ENCODE results near the gene OVAAL.
"Not testable (repeated sequence)": the region's sequence is repeated elsewhere in the genome, so short reads cannot be mapped to it uniquely, and the experiment has no call there.

The OVAAL gene

GRCh38 chr1:180540697-180541594 lies 17.8 kb upstream of the OVAAL start:
- DNase-seq (ENCODE audit: low spot score), result no peak

GRCh38 chr1:180542113-180542837 lies 16.5 kb upstream of the OVAAL start:
- DNase-seq (ENCODE audit: low spot score), result no peak

- DNase-seq (ENCODE audit: low spot score), result peak; percentile 16
Measured at GRCh38 chr1:180542838-180543145, 16.0 kb upstream of the OVAAL start.

- DNase-seq (ENCODE audit: low spot score), result no peak
Measured at GRCh38 chr1:180544050-180544449, 14.7 kb upstream of the OVAAL start.

GRCh38 chr1:180545991-180546390 lies 12.8 kb upstream of the OVAAL start:
- DNase-seq (ENCODE audit: low spot score), result no peak

GRCh38 chr1:180548686-180549317 lies 10.0 kb upstream of the OVAAL start:
- no peak for DNase-seq (ENCODE audit: low spot score)

- DNase-seq (ENCODE audit: low spot score), result not testable (repeated sequence)
Measured at GRCh38 chr1:180549770-180550169, 9.0 kb upstream of the OVAAL start.

- no peak for DNase-seq (ENCODE audit: low spot score)
Measured at GRCh38 chr1:180550241-180550640, 8.5 kb upstream of the OVAAL start.

- DNase-seq (ENCODE audit: low spot score), result no peak
Measured at GRCh38 chr1:180551997-180552396, 6.8 kb upstream of the OVAAL start.

- DNase-seq (ENCODE audit: low spot score), result not testable (repeated sequence)
Measured at GRCh38 chr1:180553046-180553445, 5.7 kb upstream of the OVAAL start.

GRCh38 chr1:180555411-180555810 lies 3.4 kb upstream of the OVAAL start:
- no peak for DNase-seq (ENCODE audit: low spot score)

GRCh38 chr1:180560200-180560867 lies 1.6 kb downstream of the OVAAL start:
- no peak for DNase-seq (ENCODE audit: low spot score)

- no peak for DNase-seq (ENCODE audit: low spot score)
Measured at GRCh38 chr1:180560868-180561600, 2.3 kb downstream of the OVAAL start.

GRCh38 chr1:180562640-180563025 lies 3.9 kb downstream of the OVAAL start:
- DNase-seq (ENCODE audit: low spot score), result no peak

GRCh38 chr1:180563026-180563827 lies 4.5 kb downstream of the OVAAL start:
- DNase-seq (ENCODE audit: low spot score), result no peak

GRCh38 chr1:180565121-180565871 lies 6.5 kb downstream of the OVAAL start:
- DNase-seq (ENCODE audit: low spot score), result no peak

- no peak for DNase-seq (ENCODE audit: low spot score)
Measured at GRCh38 chr1:180566026-180566425, 7.3 kb downstream of the OVAAL start.

- DNase-seq (ENCODE audit: low spot score), result no peak
Measured at GRCh38 chr1:180566495-180566894, 7.7 kb downstream of the OVAAL start.

- no peak for DNase-seq (ENCODE audit: low spot score)
Measured at GRCh38 chr1:180567654-180568053, 8.9 kb downstream of the OVAAL start.

GRCh38 chr1:180568184-180568583 lies 9.4 kb downstream of the OVAAL start:
- DNase-seq (ENCODE audit: low spot score), result no peak

Data from pons (tissue), 1 donor.